ENCODE measurements around the gene SH3PXD2A.
"Not testable (repeated sequence)": the region's sequence is repeated elsewhere in the genome, so short reads cannot be mapped to it uniquely, and the experiment has no call there.

The SH3PXD2A gene

GRCh38 chr10:103847909-103848468 is 7.4 kb downstream of the SH3PXD2A start:
- no peak for DNase-seq

- DNase-seq = no peak
These were observed 8.0 kb downstream of the SH3PXD2A start for GRCh38 chr10:103847346-103847745.

- DNase-seq = peak; percentile 46
These were observed 9.4 kb downstream of the SH3PXD2A start for GRCh38 chr10:103845972-103846371.

GRCh38 chr10:103845346-103845745 is 10.0 kb downstream of the SH3PXD2A start:
- DNase-seq = not testable (repeated sequence)

- no peak for DNase-seq
These were observed 11.4 kb downstream of the SH3PXD2A start for GRCh38 chr10:103843854-103844570.

- DNase-seq = no peak
These were observed 12.3 kb downstream of the SH3PXD2A start for GRCh38 chr10:103843045-103843444.

- no peak for DNase-seq
These were observed 12.8 kb downstream of the SH3PXD2A start for GRCh38 chr10:103842605-103843004.

- no peak for DNase-seq
These were observed 13.9 kb downstream of the SH3PXD2A start for GRCh38 chr10:103841519-103841918.

GRCh38 chr10:103840740-103841070 is 14.7 kb downstream of the SH3PXD2A start:
- DNase-seq = no peak

GRCh38 chr10:103839872-103840739 is 15.3 kb downstream of the SH3PXD2A start:
- no peak for DNase-seq

- DNase-seq = no peak
These were observed 15.9 kb downstream of the SH3PXD2A start for GRCh38 chr10:103839519-103839871.

GRCh38 chr10:103838862-103839518 is 16.4 kb downstream of the SH3PXD2A start:
- no peak for DNase-seq

GRCh38 chr10:103838070-103838395 is 17.3 kb downstream of the SH3PXD2A start:
- DNase-seq = no peak

GRCh38 chr10:103837370-103838069 is 17.9 kb downstream of the SH3PXD2A start:
- DNase-seq = no peak

GRCh38 chr10:103836861-103837260 is 18.5 kb downstream of the SH3PXD2A start:
- no peak for DNase-seq

GRCh38 chr10:103836273-103836672 is 19.1 kb downstream of the SH3PXD2A start:
- DNase-seq = no peak

GRCh38 chr10:103835096-103836050 is 20.0 kb downstream of the SH3PXD2A start:
- no peak for DNase-seq

- no peak for DNase-seq
These were observed 20.8 kb downstream of the SH3PXD2A start for GRCh38 chr10:103834436-103835095.

GRCh38 chr10:103833731-103834365 is 21.5 kb downstream of the SH3PXD2A start:
- DNase-seq = no peak

- no peak for DNase-seq
These were observed 22.6 kb downstream of the SH3PXD2A start for GRCh38 chr10:103832806-103833205.

Measured in CD4-positive, alpha-beta T cell treated with Interleukin-12 subunit alpha and Interleukin-12 subunit beta, for 1 hour (primary cell).